ENCODE measurements around the gene MPP3.
"Not testable (repeated sequence)": the region's sequence is repeated elsewhere in the genome, so short reads cannot be mapped to it uniquely, and the experiment has no call there.

The MPP3 gene

GRCh38 chr17:43860077-43860725, 27.3 kb upstream of the MPP3 start:
- DNase-seq = no peak

GRCh38 chr17:43857957-43858600, 25.1 kb upstream of the MPP3 start:
- no peak for DNase-seq

- no peak for DNase-seq
These were observed 24.2 kb upstream of the MPP3 start for GRCh38 chr17:43857141-43857540.

GRCh38 chr17:43856141-43856540, 23.2 kb upstream of the MPP3 start:
- DNase-seq = no peak

- DNase-seq = no peak
These were observed 22.1 kb upstream of the MPP3 start for GRCh38 chr17:43855061-43855460.

GRCh38 chr17:43854498-43854897, 21.6 kb upstream of the MPP3 start:
- no peak for DNase-seq

GRCh38 chr17:43853546-43853945, 20.6 kb upstream of the MPP3 start:
- no peak for DNase-seq

- no peak for DNase-seq
These were observed 19.6 kb upstream of the MPP3 start for GRCh38 chr17:43852571-43852970.

- no peak for DNase-seq
These were observed 16.2 kb upstream of the MPP3 start for GRCh38 chr17:43849116-43849515.

- no peak for DNase-seq
These were observed 15.7 kb upstream of the MPP3 start for GRCh38 chr17:43848601-43849000.

GRCh38 chr17:43846963-43847371, 14.0 kb upstream of the MPP3 start, which contains the start of gene CD300LG:
Gene CD300LG, plus strand, starts transcription at chr17:43847176. Its CDS starts 41 bp downstream, at chr17:43847217.
- DNase-seq = no peak

- DNase-seq = peak; percentile 47
These were observed 13.3 kb upstream of the MPP3 start for GRCh38 chr17:43846221-43846712.

- no peak for DNase-seq
These were observed 12.8 kb upstream of the MPP3 start for GRCh38 chr17:43845766-43846165.

- DNase-seq = no peak
These were observed 11.3 kb upstream of the MPP3 start for GRCh38 chr17:43844241-43844640.

- no peak for DNase-seq
These were observed 10.0 kb upstream of the MPP3 start for GRCh38 chr17:43842975-43843325.

GRCh38 chr17:43842091-43842974, 9.4 kb upstream of the MPP3 start:
- DNase-seq = not testable (repeated sequence)

- no peak for DNase-seq
These were observed 8.3 kb upstream of the MPP3 start for GRCh38 chr17:43841282-43841681.

- DNase-seq = no peak
These were observed 7.9 kb upstream of the MPP3 start for GRCh38 chr17:43840814-43841213.

- no peak for DNase-seq
These were observed 6.7 kb upstream of the MPP3 start for GRCh38 chr17:43839670-43840108.

GRCh38 chr17:43834106-43834505, 1.2 kb upstream of the MPP3 start:
- DNase-seq = no peak

GRCh38 chr17:43832168-43832975, 574 bp downstream of the MPP3 start:
- peak; percentile 6 for DNase-seq

- DNase-seq = no peak
These were observed 1.3 kb downstream of the MPP3 start for GRCh38 chr17:43831633-43832032.
